ENCODE results near the gene VAC14.

- TF ChIP-seq CTCF (IDR thresholded peaks at IDR 0.05) (no peak), POLR2A (IDR thresholded peaks at IDR 0.05) (no peak), POLR2AphosphoS5 (IDR thresholded peaks at IDR 0.05) (no peak), EP300 (IDR thresholded peaks at IDR 0.05) (no peak)
These were observed 122.6 kb downstream of the VAC14 start for GRCh38 chr16:70678121-70678897.

Measured in stomach (tissue), 4 donors.